Spinal cord (tissue), 10 donors: ENCODE results near the gene CELSR1. TPM values are rescaled to one million over a fixed set of nuclear protein-coding genes. Genes with fewer than 3 reads are reported as not detected.
A peak's percentile ranks its signal among the peaks of the same experiment; 100 is the strongest.

Experiments used
- DNase-seq, 6 donors: peaks; one replicate each; pipeline versions ENCODE4 v3.0.0 to v3.0.0-alpha.2; 2013 to 2015; ENCODE audit warnings: low spot score in 6 of 6, low read depth in 4 of 6
- H3K27ac ChIP-seq: one replicate; pipeline ENCODE4 v1.5.1; 2013; ENCODE audit warnings: low read depth, low read length, control low read depth
- H3K27me3 ChIP-seq: one replicate; pipeline ENCODE4 v1.6.1; 2013; ENCODE audit warnings: low read length; ENCODE audit not compliant: control insufficient read depth, insufficient read depth
- H3K36me3 ChIP-seq: one replicate; pipeline ENCODE4 v1.6.1; 2013; ENCODE audit warnings: low read length; ENCODE audit not compliant: control insufficient read depth, insufficient read depth
- H3K4me1 ChIP-seq: one replicate; pipeline ENCODE4 v1.6.1; 2013; ENCODE audit warnings: low read length; ENCODE audit not compliant: control insufficient read depth, insufficient read depth
- H3K4me3 ChIP-seq: one replicate; pipeline ENCODE4 v1.5.1; 2013; ENCODE audit warnings: low read depth, low read length, control low read depth
- H3K9me3 ChIP-seq: one replicate; pipeline ENCODE4 v1.6.1; 2013; ENCODE audit warnings: low read length; ENCODE audit not compliant: control insufficient read depth, insufficient read depth
- WGBS: methylation state at CpG from one replicate; pipeline ENCODE4 v1.1.5; 2013; ENCODE audit warnings: missing lambda C conversion rate; ENCODE audit not compliant: insufficient coverage; 5-methylcytosine and 5-hydroxymethylcytosine counted together
- polyA plus RNA-seq, 2 donors: library from polyadenylated mRNA; unstranded; fragments of 120-200 nt; gene quantifications; one replicate each; pipeline ENCODE4 v1.2.1, GENCODE V29; 2013; ENCODE audit not compliant: insufficient read length in 2 of 2
- total RNA-seq, 2 donors: library from RNA; depleted of rRNA in 1 of 2; stranded (reverse); fragments of 120-200 nt in 1 of 2; fragments of >200 nt in 1 of 2; gene quantifications; one replicate each; pipeline versions ENCODE4 v1.2.3 to v1.2.4, GENCODE V29; 2013 to 2014
- donor health status: healthy.

CELSR1 gene
- total and polyA plus RNA-seq, 4 donors, result 2.9 to 8.2 (median 6.6) TPM

GRCh38 chr22:46430961-46431838 lies 106.2 kb downstream of the CELSR1 start:
- H3K4me1 ChIP-seq, result peaks cover 14% of the 10 kb centered on the region
- H3K9me3 ChIP-seq, result peaks cover under 1% of the 10 kb centered on the region
- 91% methylated on average over 33 of the region's 34 CpGs for WGBS
- H3K27me3 ChIP-seq, result no peaks in the 10 kb centered on the region
- H3K36me3 ChIP-seq, result peaks cover 34% of the 10 kb centered on the region
- H3K4me3 ChIP-seq, result no peak overlapping the region
- DNase-seq, result no peak
- no peak overlapping the region for H3K27ac ChIP-seq

DNA sequence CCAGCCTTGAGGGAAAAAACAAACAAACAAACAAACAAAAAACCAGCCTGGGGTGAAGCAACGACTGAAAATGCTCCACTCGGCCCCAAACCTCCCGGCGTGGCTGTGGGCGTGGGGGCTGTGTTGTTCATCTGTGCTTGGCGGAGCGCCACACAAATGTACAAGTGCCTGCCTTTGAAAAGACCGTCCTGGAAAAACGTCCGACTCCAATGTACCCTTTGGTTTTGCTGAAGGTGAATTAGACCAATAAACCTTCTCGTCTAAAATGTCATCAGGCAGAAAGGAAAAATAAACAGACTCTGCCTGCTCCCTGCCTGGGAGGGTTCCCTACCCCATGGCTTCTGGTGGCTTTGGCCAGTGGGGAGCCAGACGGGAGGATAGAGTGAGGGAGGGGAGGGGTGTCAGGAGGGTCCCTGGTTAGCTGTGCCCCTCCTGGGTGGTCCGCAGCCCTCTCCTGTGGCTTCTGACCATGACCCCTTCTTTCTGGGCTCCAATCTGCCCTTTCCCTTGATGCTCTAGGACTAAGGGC lies 108.0 kb downstream of the CELSR1 start:
- Histone ChIP-seq H3K36me3 (peaks cover 30% of the 10 kb centered on the region), H3K27me3 (no peaks in the 10 kb centered on the region), H3K27ac (no peak overlapping the region), H3K9me3 (peaks cover 2% of the 10 kb centered on the region), H3K4me1 (peaks cover 14% of the 10 kb centered on the region), H3K4me3 (no peak overlapping the region)
- 50% methylated on average over 9 of the region's 13 CpGs for WGBS
- no peak for DNase-seq

GRCh38 chr22:46428602-46429324 lies 108.7 kb downstream of the CELSR1 start:
- Histone ChIP-seq H3K27me3 (no peaks in the 10 kb centered on the region), H3K4me3 (no peak overlapping the region), H3K4me1 (peaks cover 14% of the 10 kb centered on the region), H3K27ac (no peak overlapping the region), H3K36me3 (peaks cover 26% of the 10 kb centered on the region), H3K9me3 (peaks cover 2% of the 10 kb centered on the region)
- 77% methylated on average over 17 of the region's 24 CpGs for WGBS
- no peak for DNase-seq

- WGBS, result 95% methylated on average over 18 of the region's 18 CpGs
- H3K4me3 ChIP-seq, result no peak overlapping the region
- no peak overlapping the region for H3K27ac ChIP-seq
- H3K36me3 ChIP-seq, result peaks cover 25% of the 10 kb centered on the region
- peaks cover 2% of the 10 kb centered on the region for H3K9me3 ChIP-seq
- H3K4me1 ChIP-seq, result peaks cover 14% of the 10 kb centered on the region
- no peak for DNase-seq
- no peaks in the 10 kb centered on the region for H3K27me3 ChIP-seq
Measured at GRCh38 chr22:46428171-46428570, 109.2 kb downstream of the CELSR1 start.

DNA sequence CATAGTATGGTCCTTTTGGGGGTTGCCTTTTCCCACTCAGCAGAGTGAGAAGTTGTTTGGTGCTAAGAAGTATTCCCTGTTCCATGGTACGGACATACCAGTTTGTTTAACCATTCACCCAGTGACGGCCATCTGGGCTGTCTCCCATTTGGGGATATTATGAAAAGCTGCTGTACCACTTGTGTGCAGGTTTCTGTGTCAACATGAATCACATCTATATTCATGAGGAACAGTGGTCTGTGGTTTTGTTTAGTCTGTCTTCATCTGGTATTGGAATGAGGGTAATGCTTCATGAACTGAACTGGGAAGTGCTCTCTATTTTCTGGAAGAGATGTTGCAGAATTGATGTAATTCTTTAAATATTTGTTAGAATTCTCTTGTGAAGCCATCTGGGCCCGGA lies 112.4 kb downstream of the CELSR1 start:
- H3K36me3 ChIP-seq, result peaks cover 9% of the 10 kb centered on the region
- DNase-seq, result peak in 1 of 6 donors; percentile 78
- no peak overlapping the region for H3K4me3 ChIP-seq
- no CpG with 5 or more reads among the region's 3 CpGs for WGBS
- H3K27ac ChIP-seq, result no peak overlapping the region
- peaks cover 14% of the 10 kb centered on the region for H3K4me1 ChIP-seq
- no peaks in the 10 kb centered on the region for H3K27me3 ChIP-seq
- peaks cover 2% of the 10 kb centered on the region for H3K9me3 ChIP-seq

DNA sequence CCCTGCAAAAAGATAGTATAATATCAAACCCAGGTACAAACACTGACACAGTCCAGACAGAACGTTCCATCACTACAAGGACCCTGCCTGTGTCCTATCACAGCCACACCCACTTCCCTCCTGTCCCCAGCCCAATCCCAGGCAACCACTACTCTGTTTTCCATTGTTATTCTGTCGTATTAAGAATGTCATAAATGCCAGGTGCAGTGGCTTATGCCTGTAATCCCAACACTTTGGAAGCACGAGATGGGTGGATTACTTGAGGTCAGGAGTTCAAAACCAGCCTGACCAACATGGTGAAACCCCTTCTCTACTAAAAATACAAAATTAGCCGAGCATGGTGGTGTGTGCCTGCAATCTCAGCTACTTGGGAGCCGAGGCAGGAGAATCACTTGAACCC lies 112.9 kb downstream of the CELSR1 start:
- Histone ChIP-seq H3K9me3 (peaks cover 2% of the 10 kb centered on the region), H3K27ac (no peak overlapping the region), H3K4me3 (no peak overlapping the region), H3K4me1 (peaks cover 8% of the 10 kb centered on the region), H3K36me3 (peaks cover 6% of the 10 kb centered on the region), H3K27me3 (no peaks in the 10 kb centered on the region)
- no peak for DNase-seq
- 92% methylated on average over 3 of the region's 5 CpGs for WGBS

- no peak for DNase-seq
- H3K9me3 ChIP-seq, result peaks cover 2% of the 10 kb centered on the region
- no peak overlapping the region for H3K27ac ChIP-seq
- WGBS, result 82% methylated on average over 8 of the region's 8 CpGs
- no peak overlapping the region for H3K4me3 ChIP-seq
- no peaks in the 10 kb centered on the region for H3K27me3 ChIP-seq
- H3K36me3 ChIP-seq, result peaks cover 3% of the 10 kb centered on the region
- H3K4me1 ChIP-seq, result peaks cover 12% of the 10 kb centered on the region
Measured at GRCh38 chr22:46422896-46423295, 114.5 kb downstream of the CELSR1 start.

- Histone ChIP-seq H3K9me3 (peaks cover 2% of the 10 kb centered on the region), H3K4me1 (peaks cover 15% of the 10 kb centered on the region), H3K4me3 (no peak overlapping the region), H3K27ac (no peak overlapping the region), H3K27me3 (no peaks in the 10 kb centered on the region), H3K36me3 (peaks cover 8% of the 10 kb centered on the region)
- 95% methylated on average over 11 of the region's 11 CpGs for WGBS
- DNase-seq, result no peak
Measured at GRCh38 chr22:46421267-46421666, 116.2 kb downstream of the CELSR1 start.

- Histone ChIP-seq H3K4me1 (peaks cover 23% of the 10 kb centered on the region), H3K4me3 (no peak overlapping the region), H3K36me3 (peaks cover 10% of the 10 kb centered on the region), H3K9me3 (no peaks in the 10 kb centered on the region), H3K27ac (no peak overlapping the region), H3K27me3 (no peaks in the 10 kb centered on the region)
- WGBS, result 97% methylated on average over 27 of the region's 27 CpGs
- no peak for DNase-seq
Measured at GRCh38 chr22:46419754-46420571, 117.5 kb downstream of the CELSR1 start.
